Panc1 (cell line): ENCODE measurements around the gene GZMM.
A peak's percentile ranks its signal among the peaks of the same experiment; 100 is the strongest.

Source experiments
- SIN3A ChIP-seq: IDR thresholded peaks from 2 replicates; pipeline ENCODE4 v1.6.1; 2012; ENCODE audit warnings: low read depth, mild to moderate bottlenecking, low read length, moderate library complexity, borderline replicate concordance; ENCODE audit not compliant: insufficient read depth
- TCF7L2 ChIP-seq: IDR thresholded peaks from 2 replicates; pipeline ENCODE4 v1.6.1; 2011; ENCODE audit warnings: mild to moderate bottlenecking, low read depth, low read length, inconsistent platforms
- TF ChIP-seq, protein P1 (sequence below): fragments of 450-650 bp; IDR thresholded peaks from 2 replicates; pipeline ENCODE4 v1.5.1; 2017; ENCODE audit warnings: mild to moderate bottlenecking

DNA sequence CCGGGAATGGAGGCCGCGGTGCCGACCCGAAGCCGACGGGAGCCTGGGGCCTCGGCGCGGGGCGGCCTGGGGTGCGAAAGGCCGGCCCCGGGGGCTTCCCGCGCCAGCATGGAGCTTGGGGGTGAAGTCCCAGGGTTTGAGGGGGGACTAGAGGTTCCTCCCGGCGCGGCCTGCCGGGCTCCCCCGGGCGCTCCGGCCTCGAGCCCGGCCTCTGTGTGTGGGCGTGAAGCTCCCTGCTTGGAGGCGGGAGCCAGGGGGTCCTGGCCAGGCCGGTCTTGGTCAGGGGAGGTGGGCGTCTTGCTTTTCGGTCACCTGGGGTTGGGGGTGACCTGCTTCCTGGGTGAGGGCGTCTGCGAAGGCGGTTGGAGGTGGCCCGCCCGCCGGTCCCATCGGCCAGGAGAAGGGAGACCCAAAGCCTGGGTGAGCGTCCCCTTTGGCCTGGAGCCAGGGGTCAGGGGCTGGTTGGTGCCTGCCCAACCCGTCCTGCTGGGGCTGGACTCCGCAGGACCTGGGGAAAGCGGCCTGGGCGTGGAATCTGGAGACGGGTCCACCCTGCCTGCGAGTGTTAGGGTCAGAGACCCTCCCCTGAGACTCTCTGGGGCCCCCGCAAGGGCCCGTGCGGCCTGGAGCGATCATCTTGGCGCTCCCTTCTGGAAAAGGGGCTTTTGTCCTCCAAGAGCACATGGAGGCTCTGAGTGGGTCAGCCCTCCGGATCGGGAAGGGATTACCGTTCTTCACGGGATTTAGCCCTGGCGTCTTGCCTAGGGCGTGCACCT, 29.1 kb downstream of the GZMM start:
- TF ChIP-seq, protein P1, sequence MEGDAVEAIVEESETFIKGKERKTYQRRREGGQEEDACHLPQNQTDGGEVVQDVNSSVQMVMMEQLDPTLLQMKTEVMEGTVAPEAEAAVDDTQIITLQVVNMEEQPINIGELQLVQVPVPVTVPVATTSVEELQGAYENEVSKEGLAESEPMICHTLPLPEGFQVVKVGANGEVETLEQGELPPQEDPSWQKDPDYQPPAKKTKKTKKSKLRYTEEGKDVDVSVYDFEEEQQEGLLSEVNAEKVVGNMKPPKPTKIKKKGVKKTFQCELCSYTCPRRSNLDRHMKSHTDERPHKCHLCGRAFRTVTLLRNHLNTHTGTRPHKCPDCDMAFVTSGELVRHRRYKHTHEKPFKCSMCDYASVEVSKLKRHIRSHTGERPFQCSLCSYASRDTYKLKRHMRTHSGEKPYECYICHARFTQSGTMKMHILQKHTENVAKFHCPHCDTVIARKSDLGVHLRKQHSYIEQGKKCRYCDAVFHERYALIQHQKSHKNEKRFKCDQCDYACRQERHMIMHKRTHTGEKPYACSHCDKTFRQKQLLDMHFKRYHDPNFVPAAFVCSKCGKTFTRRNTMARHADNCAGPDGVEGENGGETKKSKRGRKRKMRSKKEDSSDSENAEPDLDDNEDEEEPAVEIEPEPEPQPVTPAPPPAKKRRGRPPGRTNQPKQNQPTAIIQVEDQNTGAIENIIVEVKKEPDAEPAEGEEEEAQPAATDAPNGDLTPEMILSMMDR, result no peak
- TF ChIP-seq SIN3A (peak; percentile 34; the same call in 1 of the 2 replicates), TCF7L2 (no peak)
